Astrocyte (in vitro differentiated cells and primary cell): Measurements from ENCODE around the gene FBXL13.
"Not testable (repeated sequence)": the region's sequence is repeated elsewhere in the genome, so short reads cannot be mapped to it uniquely, and the experiment has no call there.

ENCODE experiments used
- EZH2 ChIP-seq: IDR thresholded peaks from 2 replicates; pipeline ENCODE4 v1.6.1; 2012; ENCODE audit warnings: mild to moderate bottlenecking, low read length, inconsistent platforms; ENCODE audit not compliant: insufficient read depth
- TF ChIP-seq, protein P1 (sequence below): IDR thresholded peaks from 2 replicates; pipeline ENCODE4 v1.5.1; 2011; ENCODE audit warnings: low read depth, mild to moderate bottlenecking, inconsistent platforms, low read length, moderate library complexity; ENCODE audit not compliant: insufficient read depth

DNA sequence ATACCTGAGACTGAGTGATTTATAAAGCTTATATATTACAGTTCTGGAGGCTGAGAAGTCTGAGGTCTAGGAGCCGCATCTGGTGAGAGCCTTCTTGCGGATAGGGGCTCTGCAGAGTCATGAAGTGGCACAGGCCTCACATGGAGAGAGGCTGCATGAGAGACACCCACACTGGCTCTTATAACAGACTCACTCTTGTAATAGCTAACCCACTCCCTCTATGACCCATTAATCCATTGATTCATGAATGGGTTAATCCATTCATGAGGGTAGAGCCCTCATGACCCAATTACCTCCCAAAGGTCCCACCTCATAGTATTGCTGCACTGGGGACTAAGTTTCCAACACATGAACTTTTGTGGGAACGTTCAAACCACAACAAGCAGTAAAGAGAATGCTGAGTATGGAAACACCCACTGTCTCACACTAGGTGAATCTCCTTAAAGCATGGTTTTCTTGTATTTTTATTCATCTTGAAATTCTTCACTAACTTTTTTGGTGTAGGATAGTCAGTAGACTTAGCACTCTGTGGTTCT, 304.9 kb downstream of the FBXL13 start:
- TF ChIP-seq, protein P1, sequence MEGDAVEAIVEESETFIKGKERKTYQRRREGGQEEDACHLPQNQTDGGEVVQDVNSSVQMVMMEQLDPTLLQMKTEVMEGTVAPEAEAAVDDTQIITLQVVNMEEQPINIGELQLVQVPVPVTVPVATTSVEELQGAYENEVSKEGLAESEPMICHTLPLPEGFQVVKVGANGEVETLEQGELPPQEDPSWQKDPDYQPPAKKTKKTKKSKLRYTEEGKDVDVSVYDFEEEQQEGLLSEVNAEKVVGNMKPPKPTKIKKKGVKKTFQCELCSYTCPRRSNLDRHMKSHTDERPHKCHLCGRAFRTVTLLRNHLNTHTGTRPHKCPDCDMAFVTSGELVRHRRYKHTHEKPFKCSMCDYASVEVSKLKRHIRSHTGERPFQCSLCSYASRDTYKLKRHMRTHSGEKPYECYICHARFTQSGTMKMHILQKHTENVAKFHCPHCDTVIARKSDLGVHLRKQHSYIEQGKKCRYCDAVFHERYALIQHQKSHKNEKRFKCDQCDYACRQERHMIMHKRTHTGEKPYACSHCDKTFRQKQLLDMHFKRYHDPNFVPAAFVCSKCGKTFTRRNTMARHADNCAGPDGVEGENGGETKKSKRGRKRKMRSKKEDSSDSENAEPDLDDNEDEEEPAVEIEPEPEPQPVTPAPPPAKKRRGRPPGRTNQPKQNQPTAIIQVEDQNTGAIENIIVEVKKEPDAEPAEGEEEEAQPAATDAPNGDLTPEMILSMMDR = not testable (repeated sequence)
- not testable (repeated sequence) for TF ChIP-seq EZH2
